NCI-H2196 (cell line): Measurements from ENCODE around the gene SH2D1A.
A peak's percentile ranks its signal among the peaks of the same experiment; 100 is the strongest.
"Not testable (repeated sequence)": the region's sequence is repeated elsewhere in the genome, so short reads cannot be mapped to it uniquely, and the experiment has no call there.

Source experiments
- DNase-seq: peaks from one replicate; lab custom pipeline; 2025; ENCODE audit not compliant: unreplicated experiment; lab: John Stamatoyannopoulos, UW

SH2D1A gene

GRCh38 chrX:124348885-124349453, 2.6 kb downstream of the SH2D1A start:
- no peak for DNase-seq

- no peak for DNase-seq
Measured at GRCh38 chrX:124354648-124355047, 8.3 kb downstream of the SH2D1A start.

GRCh38 chrX:124358800-124359383, 12.5 kb downstream of the SH2D1A start:
- no peak for DNase-seq

GRCh38 chrX:124362072-124362471, 15.7 kb downstream of the SH2D1A start:
- DNase-seq, result no peak

- DNase-seq, result no peak
Measured at GRCh38 chrX:124362761-124363160, 16.4 kb downstream of the SH2D1A start.

- DNase-seq, result no peak
Measured at GRCh38 chrX:124369722-124370121, 23.4 kb downstream of the SH2D1A start.

GRCh38 chrX:124373348-124373747, 27.0 kb downstream of the SH2D1A start:
- DNase-seq, result no peak

GRCh38 chrX:124378643-124379042, 32.3 kb downstream of the SH2D1A start:
- DNase-seq, result no peak

GRCh38 chrX:124383354-124383753, 37.0 kb downstream of the SH2D1A start:
- DNase-seq, result no peak

GRCh38 chrX:124386401-124386800, 40.0 kb downstream of the SH2D1A start:
- no peak for DNase-seq

GRCh38 chrX:124388562-124388961, 42.2 kb downstream of the SH2D1A start:
- peak; percentile 15 for DNase-seq

- no peak for DNase-seq
Measured at GRCh38 chrX:124392794-124393193, 46.4 kb downstream of the SH2D1A start.

GRCh38 chrX:124393238-124393637, 46.9 kb downstream of the SH2D1A start:
- no peak for DNase-seq

- DNase-seq, result no peak
Measured at GRCh38 chrX:124393659-124394058, 47.3 kb downstream of the SH2D1A start.

- no peak for DNase-seq
Measured at GRCh38 chrX:124395145-124395880, 49.0 kb downstream of the SH2D1A start.

GRCh38 chrX:124401696-124402095, 55.3 kb downstream of the SH2D1A start:
- DNase-seq, result no peak

- DNase-seq, result no peak
Measured at GRCh38 chrX:124405868-124406267, 59.5 kb downstream of the SH2D1A start.

- peak; percentile 30 for DNase-seq
Measured at GRCh38 chrX:124406294-124407014, 60.1 kb downstream of the SH2D1A start.

- DNase-seq, result no peak
Measured at GRCh38 chrX:124407226-124407625, 60.9 kb downstream of the SH2D1A start.

GRCh38 chrX:124408380-124408779, 62.0 kb downstream of the SH2D1A start:
- not testable (repeated sequence) for DNase-seq

- DNase-seq, result no peak
Measured at GRCh38 chrX:124413244-124413643, 66.9 kb downstream of the SH2D1A start.

- DNase-seq, result no peak
Measured at GRCh38 chrX:124414281-124414680, 67.9 kb downstream of the SH2D1A start.
